Endodermal cell (in vitro differentiated cells): ENCODE data around the gene IFT122. TPM values are rescaled to one million over a fixed set of nuclear protein-coding genes. Genes with fewer than 3 reads are reported as not detected.
A peak's percentile ranks its signal among the peaks of the same experiment; 100 is the strongest.
"Not testable (repeated sequence)": the region's sequence is repeated elsewhere in the genome, so short reads cannot be mapped to it uniquely, and the experiment has no call there.

Experiments used
- DNase-seq: peaks from one replicate; pipeline ENCODE4 v3.0.0-alpha.2; 2017
- H3K27ac ChIP-seq: 2 replicates; pipeline ENCODE4 v1.5.1; 2013; ENCODE audit warnings: mild to moderate bottlenecking, low read depth, low read length, moderate library complexity
- H3K27me3 ChIP-seq: 2 replicates; pipeline ENCODE4 v1.6.1; 2013; ENCODE audit warnings: mild to moderate bottlenecking, low read length, moderate library complexity; ENCODE audit not compliant: insufficient read depth, control insufficient read depth, poor library complexity, severe bottlenecking
- H3K36me3 ChIP-seq: 2 replicates; pipeline ENCODE4 v1.7.0; 2013; ENCODE audit warnings: mild to moderate bottlenecking, low read length, moderate library complexity; ENCODE audit not compliant: control insufficient read depth, insufficient read depth
- H3K4me1 ChIP-seq: one replicate; pipeline ENCODE4 v1.7.0; 2013; ENCODE audit warnings: low read length; ENCODE audit not compliant: control insufficient read depth, insufficient read depth
- H3K4me3 ChIP-seq: 2 replicates; pipeline ENCODE4 v1.5.1; 2013; ENCODE audit warnings: mild to moderate bottlenecking, low read length, moderate library complexity
- H3K9ac ChIP-seq: 2 replicates; pipeline ENCODE4 v1.6.1; 2013; ENCODE audit warnings: mild to moderate bottlenecking, low read length, moderate library complexity; ENCODE audit not compliant: poor library complexity, severe bottlenecking; ENCODE audit errors: extremely low read depth
- H3K9me3 ChIP-seq: 2 replicates; pipeline ENCODE4 v1.6.1; 2013; ENCODE audit warnings: mild to moderate bottlenecking, low read length, moderate library complexity; ENCODE audit not compliant: control insufficient read depth
- H3K27ac Mint-ChIP-seq: 2 replicates; pipeline ENCODE4 v1.8.0; 2020; ENCODE audit warnings: mixed read lengths
- H3K27me3 Mint-ChIP-seq: 2 replicates; pipeline ENCODE4 v1.8.0; 2021; ENCODE audit warnings: mild to moderate bottlenecking, mixed read lengths; ENCODE audit not compliant: insufficient read depth
- H3K36me3 Mint-ChIP-seq: 2 replicates; pipeline ENCODE4 v1.8.0; 2020; ENCODE audit warnings: low read depth, mixed read lengths
- H3K4me1 Mint-ChIP-seq: 2 replicates; pipeline ENCODE4 v1.8.0; 2020; ENCODE audit warnings: mixed read lengths
- H3K4me3 Mint-ChIP-seq: 2 replicates; pipeline ENCODE4 v1.8.0; 2020; ENCODE audit warnings: mild to moderate bottlenecking, moderate library complexity, mixed read lengths
- H3K9me3 Mint-ChIP-seq: 2 replicates; pipeline ENCODE4 v1.8.0; 2020; ENCODE audit warnings: mild to moderate bottlenecking, mixed read lengths
- CTCF ChIP-seq: fragments of 200-600 bp; sonication (generic); conservative IDR thresholded peaks from 2 replicates; pipeline ENCODE4 v1.5.0; 2021; ENCODE audit warnings: antibody characterized with exemption, mild to moderate bottlenecking
- WGBS, 2 experiments: methylation state at CpG; one replicate each; pipeline versions ENCODE4 v1.1.5 to v1.1.7; 2013; ENCODE audit warnings: missing lambda C conversion rate in 2 of 2, mixed read lengths in 1 of 2; ENCODE audit not compliant: insufficient coverage in 1 of 2, insufficient read length in 1 of 2; 5-methylcytosine and 5-hydroxymethylcytosine counted together
- long read RNA-seq, 4 experiments: library from polyadenylated mRNA in 2 of 4; library from RNA in 1 of 4; library from capped mRNA in 1 of 4; stranded (forward) in 3 of 4; unstranded in 1 of 4; transcript quantifications; one replicate each; pipeline ENCODE4 v2.0.0, GENCODE V29; 2020 to 2021; ENCODE audit warnings: inconsistent platforms in 1 of 4
- polyA plus RNA-seq, 2 experiments: library from polyadenylated mRNA; stranded (reverse); fragments of 50-300 nt; gene quantifications; one replicate each; pipeline ENCODE4 v1.2.3, GENCODE V29; 2013
- total RNA-seq, 2 donors: library from RNA; stranded (reverse); fragmentation: NEBNext Ultra II Directional in 1 of 2; extraction: Animal tissue kit (Norgen Biotek cat#: 25700) in 1 of 2; gene quantifications; 2 replicates in 1 of 2; 3 replicates in 1 of 2; pipeline ENCODE4 v1.2.1, GENCODE V29; 2021

The IFT122 gene
- total RNA-seq: 10 to 100 TPM; 36.0 to 46.6 TPM
- polyA plus RNA-seq (2013, experiment 1 of 2): 39.8 TPM
- polyA plus RNA-seq (2013, experiment 2 of 2): 44.0 TPM
- long read RNA-seq, experiment 1, partial matches to known transcripts: 1 of 10 reads
- long read RNA-seq, experiment 1, other reads (novel, unspliced or antisense): 9 of 10 reads
- long read RNA-seq, experiment 2, full-length matches to known transcripts: 15 of 81 reads
- long read RNA-seq, experiment 2, partial matches to known transcripts: 13 of 81 reads
- long read RNA-seq, experiment 2, other reads (novel, unspliced or antisense): 53 of 81 reads
- long read RNA-seq, experiment 3, transcript IFT122-202 (29 exons, 3,841 nt): major isoform, 73 of 224 reads
- long read RNA-seq, experiment 3, transcript IFT122-204 (27 exons, 3,569 nt): minor isoform, 7 of 224 reads
- long read RNA-seq, experiment 3, transcript IFT122-203 (30 exons, 3,877 nt): minor isoform, 5 of 224 reads
- long read RNA-seq, experiment 3, partial matches to known transcripts: 4 of 224 reads
- long read RNA-seq, experiment 3, other reads (novel, unspliced or antisense): 134 of 224 reads
- long read RNA-seq, experiment 4, partial matches to known transcripts: 4 of 9 reads
- long read RNA-seq, experiment 4, other reads (novel, unspliced or antisense): 5 of 9 reads

GRCh38 chr3:129439817-129440617 lies at the start of gene IFT122, which contains the start of gene MBD4:
TSS of gene IFT122 (plus strand) at chr3:129440224. CDS start at chr3:129440331, 107 bp downstream.
TSS of gene MBD4 (minus strand) at chr3:129439948. CDS start at chr3:129439833, 115 bp downstream.
- Histone ChIP-seq H3K9me3 (no peaks in the 10 kb centered on the region), H3K27me3 (no peaks in the 10 kb centered on the region), H3K4me3 (peak within 1 kb of the TSS; percentile 96), H3K36me3 (peaks cover 31% of the 10 kb centered on the region), H3K4me1 (peaks cover 25% of the 10 kb centered on the region), H3K27ac (peak within 1 kb of the TSS; percentile 89), H3K9ac (peak within 1 kb of the TSS; percentile 73)
- Mint-ChIP-seq H3K27me3 (no peaks in the 10 kb centered on the region), H3K4me1 (peaks cover 44% of the 10 kb centered on the region), H3K9me3 (no peaks in the 10 kb centered on the region), H3K27ac (peak within 1 kb of the TSS; percentile 95), H3K36me3 (peaks cover 26% of the 10 kb centered on the region), H3K4me3 (peak within 1 kb of the TSS; percentile 99)
- no peak for TF ChIP-seq CTCF
- WGBS, 2 experiments: 0% methylated on average over 34 to 75 of the region's 75 CpGs
- DNase-seq: peak; percentile 99

- not testable (repeated sequence) for H3K27ac ChIP-seq, H3K4me3 Mint-ChIP-seq, H3K9me3 Mint-ChIP-seq, H3K9me3 ChIP-seq, H3K4me1 ChIP-seq, DNase-seq, H3K27me3 Mint-ChIP-seq, H3K27ac Mint-ChIP-seq, H3K4me3 ChIP-seq, H3K27me3 ChIP-seq, H3K9ac ChIP-seq
- Mint-ChIP-seq H3K36me3 (peaks cover 67% of the 10 kb centered on the region), H3K4me1 (peaks cover 31% of the 10 kb centered on the region)
- WGBS, 2 experiments: 95% methylated on average over 3 of the region's 4 CpGs; no CpG with 5 or more reads in 1 of the 2 experiments
- peaks cover 68% of the 10 kb centered on the region for H3K36me3 ChIP-seq
Measured at GRCh38 chr3:129391583-129391982, 48.4 kb upstream of the IFT122 start.

- DNase-seq, H3K9me3 ChIP-seq, H3K4me1 ChIP-seq, H3K4me3 Mint-ChIP-seq, H3K9ac ChIP-seq, H3K27me3 ChIP-seq, H3K4me3 ChIP-seq, H3K27ac ChIP-seq, H3K27me3 Mint-ChIP-seq, H3K9me3 Mint-ChIP-seq: not testable (repeated sequence)
- H3K36me3 Mint-ChIP-seq: peaks cover 65% of the 10 kb centered on the region
- H3K36me3 ChIP-seq: peaks cover 69% of the 10 kb centered on the region
- peaks cover 29% of the 10 kb centered on the region for H3K4me1 Mint-ChIP-seq
- H3K27ac Mint-ChIP-seq: peak overlapping the region; percentile 66
- WGBS, 2 experiments: 86 to 100% methylated on average over 3 to 5 of the region's 8 CpGs
Measured at GRCh38 chr3:129392106-129392887, 47.7 kb upstream of the IFT122 start.
